OCI-LY1 (cell line): ENCODE data around the gene IPO13.

ENCODE experiments used
- H2AFZ ChIP-seq: fragments of 200-600 bp; sonication (generic), shearing (Covaris generic); 2 replicates; pipeline ENCODE4 v1.6.0; 2014; ENCODE audit warnings: antibody characterized with exemption, mild to moderate bottlenecking, low read length
- H3F3A ChIP-seq: fragments of 200-600 bp; sonication (generic), shearing (Covaris generic); 2 replicates; pipeline ENCODE4 v1.6.0; 2014; ENCODE audit warnings: mild to moderate bottlenecking, antibody characterized with exemption, low read length, moderate library complexity; ENCODE audit not compliant: insufficient read depth
- H3K27ac ChIP-seq: fragments of 200-600 bp; sonication (generic); 2 replicates; pipeline ENCODE4 v1.5.1; 2014; ENCODE audit warnings: low read length, mixed run types, mild to moderate bottlenecking, low read depth; ENCODE audit not compliant: poor library complexity, severe bottlenecking
- H3K27me3 ChIP-seq: fragments of 200-600 bp; sonication (generic); 2 replicates; pipeline ENCODE4 v1.6.0; 2014; ENCODE audit warnings: antibody characterized with exemption, mild to moderate bottlenecking, low read length, moderate library complexity; ENCODE audit not compliant: insufficient read depth
- H3K36me3 ChIP-seq: fragments of 200-600 bp; sonication (generic); 2 replicates; pipeline ENCODE4 v1.6.1; 2014; ENCODE audit warnings: mild to moderate bottlenecking, antibody characterized with exemption, low read length, moderate library complexity, mixed read lengths; ENCODE audit not compliant: insufficient read depth
- H3K4me1 ChIP-seq: fragments of 200-600 bp; sonication (generic); 2 replicates; pipeline ENCODE4 v1.5.1; 2014; ENCODE audit warnings: mild to moderate bottlenecking, low read length, moderate library complexity; ENCODE audit not compliant: insufficient read depth, severe bottlenecking
- H3K4me2 ChIP-seq: fragments of 200-600 bp; sonication (generic), shearing (Covaris generic); 2 replicates; pipeline ENCODE4 v1.6.1; 2014; ENCODE audit warnings: low read length
- H3K4me3 ChIP-seq: fragments of 200-600 bp; sonication (generic); 2 replicates; pipeline ENCODE4 v1.5.1; 2014; ENCODE audit warnings: low read length, low read depth, mild to moderate bottlenecking, mixed read lengths; ENCODE audit not compliant: poor library complexity, severe bottlenecking
- H3K79me2 ChIP-seq: fragments of 200-600 bp; shearing (Covaris generic); 2 replicates; pipeline ENCODE4 v1.6.1; 2016; ENCODE audit warnings: mixed run types, low read length, mixed read lengths; ENCODE audit not compliant: insufficient read depth
- H3K9ac ChIP-seq: fragments of 200-600 bp; sonication (generic), shearing (Covaris generic); 2 replicates; pipeline ENCODE4 v1.6.1; 2014; ENCODE audit warnings: mild to moderate bottlenecking, low read length, mixed read lengths
- H3K9me2 ChIP-seq: fragments of 200-600 bp; sonication (generic), shearing (Covaris generic); 2 replicates; pipeline ENCODE4 v1.6.1; 2014; ENCODE audit warnings: low read depth, mild to moderate bottlenecking, low read length, mixed read lengths
- H3K9me3 ChIP-seq: fragments of 200-600 bp; shearing (Covaris generic); 2 replicates; pipeline ENCODE4 v1.6.1; 2014; ENCODE audit warnings: low read length, mixed read lengths
- H4K20me1 ChIP-seq: fragments of 200-600 bp; sonication (generic), shearing (Covaris generic); 2 replicates; pipeline ENCODE4 v1.6.0; 2016; ENCODE audit warnings: mild to moderate bottlenecking, low read length; ENCODE audit not compliant: insufficient read depth
- CTCF ChIP-seq: fragments of 200-600 bp; sonication (generic), shearing (Covaris generic); IDR thresholded peaks from 2 replicates; pipeline ENCODE4 v1.5.1; 2017; ENCODE audit warnings: mild to moderate bottlenecking, antibody characterized with exemption, low read length, moderate library complexity, mixed read lengths
- EZH2 ChIP-seq: fragments of 200-600 bp; sonication (generic), shearing (Covaris generic); IDR thresholded peaks from 2 replicates; pipeline ENCODE4 v1.8.0; 2017; ENCODE audit warnings: borderline replicate concordance, mixed run types, mild to moderate bottlenecking, antibody characterized with exemption, low read length, moderate library complexity, mixed read lengths

The IPO13 gene

GRCh38 chr1:44002606-44003157, 55.9 kb downstream of the IPO13 start:
- H3K36me3 ChIP-seq, result no peaks in the 10 kb centered on the region
- no peak overlapping the region for H3K4me2 ChIP-seq
- TF ChIP-seq EZH2 (no peak), CTCF (no peak)
- no peak overlapping the region for H3K27ac ChIP-seq
- H2AFZ ChIP-seq, result no peak overlapping the region
- H3K79me2 ChIP-seq, result no peaks in the 10 kb centered on the region
- H4K20me1 ChIP-seq, result no peaks in the 10 kb centered on the region
- no peaks in the 10 kb centered on the region for H3F3A ChIP-seq
- no peaks in the 10 kb centered on the region for H3K9me2 ChIP-seq
- no peak overlapping the region for H3K9ac ChIP-seq
- H3K4me1 ChIP-seq, result no peaks in the 10 kb centered on the region
- H3K9me3 ChIP-seq, result no peaks in the 10 kb centered on the region
- H3K4me3 ChIP-seq, result no peak overlapping the region
- no peaks in the 10 kb centered on the region for H3K27me3 ChIP-seq

- Histone ChIP-seq H3K9me2 (no peaks in the 10 kb centered on the region), H3K4me1 (no peaks in the 10 kb centered on the region), H3K9ac (no peak overlapping the region), H3K36me3 (no peaks in the 10 kb centered on the region), H3K9me3 (no peaks in the 10 kb centered on the region), H2AFZ (no peak overlapping the region), H3K27ac (no peak overlapping the region), H3K79me2 (no peaks in the 10 kb centered on the region), H4K20me1 (no peaks in the 10 kb centered on the region), H3F3A (no peaks in the 10 kb centered on the region), H3K4me2 (no peak overlapping the region), H3K4me3 (no peak overlapping the region), H3K27me3 (no peaks in the 10 kb centered on the region)
- TF ChIP-seq EZH2, result no peak
- no peak for TF ChIP-seq CTCF
Observed at GRCh38 chr1:44008259-44008658, 61.5 kb downstream of the IPO13 start.

- H3K9me2 ChIP-seq, result no peaks in the 10 kb centered on the region
- H3K9ac ChIP-seq, result no peak overlapping the region
- H3K79me2 ChIP-seq, result no peaks in the 10 kb centered on the region
- no peaks in the 10 kb centered on the region for H3K4me1 ChIP-seq
- H3F3A ChIP-seq, result no peaks in the 10 kb centered on the region
- no peaks in the 10 kb centered on the region; the same call in 1 of the 2 replicates for H3K27me3 ChIP-seq
- H2AFZ ChIP-seq, result no peak overlapping the region
- no peaks in the 10 kb centered on the region for H3K36me3 ChIP-seq
- H3K4me3 ChIP-seq, result no peak overlapping the region
- no peaks in the 10 kb centered on the region for H3K9me3 ChIP-seq
- no peak overlapping the region for H3K27ac ChIP-seq
- H4K20me1 ChIP-seq, result no peaks in the 10 kb centered on the region
- TF ChIP-seq EZH2, result no peak
- TF ChIP-seq CTCF, result no peak
- no peak overlapping the region for H3K4me2 ChIP-seq
Observed at GRCh38 chr1:44010935-44011471, 64.3 kb downstream of the IPO13 start.
